ENCODE measurements around the gene FAM168A.

FAM168A gene

GRCh38 chr11:73597956-73598718 lies at the start of gene FAM168A:
TSS of gene FAM168A (minus strand) at chr11:73598112. CDS start at chr11:73468474, 129,638 bp downstream.
- Histone ChIP-seq H3K4me1 (ENCODE audit: insufficient read depth, low read length) (peaks cover 7% of the 10 kb centered on the region; the same call in 1 of the 2 replicates), H3K27me3 (ENCODE audit: insufficient read depth, low read length) (no peaks in the 10 kb centered on the region), H3K36me3 (ENCODE audit: insufficient read depth, low read depth, low read length) (no peaks in the 10 kb centered on the region), H3K27ac (ENCODE audit: low read length) (peak within 1 kb of the TSS; percentile 58), H3K4me3 (ENCODE audit: low read length) (peak within 1 kb of the TSS; percentile 78), H3K9ac (ENCODE audit: low read depth, low read length) (peak within 1 kb of the TSS; percentile 90), H3K9me3 (ENCODE audit: insufficient read depth, low read depth, low read length) (no peaks in the 10 kb centered on the region)

- Histone ChIP-seq H3K9me3 (ENCODE audit: insufficient read depth, low read depth, low read length) (no peaks in the 10 kb centered on the region), H3K36me3 (ENCODE audit: insufficient read depth, low read depth, low read length) (no peaks in the 10 kb centered on the region), H3K4me1 (ENCODE audit: insufficient read depth, low read length) (peaks cover 10% of the 10 kb centered on the region; the same call in 1 of the 2 replicates), H3K27me3 (ENCODE audit: insufficient read depth, low read length) (peaks cover 9% of the 10 kb centered on the region; the same call in 1 of the 2 replicates), H3K27ac (ENCODE audit: low read length) (no peak overlapping the region), H3K9ac (ENCODE audit: low read depth, low read length) (peak overlapping the region; percentile 27; the same call in 1 of the 2 replicates), H3K4me3 (ENCODE audit: low read length) (peak overlapping the region; percentile 72)
Measured at GRCh38 chr11:73647459-73648100, 49.7 kb upstream of the FAM168A start.

GRCh38 chr11:73645972-73646631 lies 48.2 kb upstream of the FAM168A start, which contains the start of gene PLEKHB1:
TSS of gene PLEKHB1 (plus strand) at chr11:73646581. CDS start at chr11:73646609, 28 bp downstream.
- peak within 1 kb of the TSS; percentile 82; the same call in 1 of the 2 replicates for H3K9ac ChIP-seq (ENCODE audit: low read depth, low read length)
- peaks cover 9% of the 10 kb centered on the region for H3K27me3 ChIP-seq (ENCODE audit: insufficient read depth, low read length)
- peaks cover 10% of the 10 kb centered on the region; the same call in 1 of the 2 replicates for H3K4me1 ChIP-seq (ENCODE audit: insufficient read depth, low read length)
- H3K27ac ChIP-seq (ENCODE audit: low read length): peak within 1 kb of the TSS; percentile 52
- peak within 1 kb of the TSS; percentile 90 for H3K4me3 ChIP-seq (ENCODE audit: low read length)
- H3K9me3 ChIP-seq (ENCODE audit: insufficient read depth, low read depth, low read length): no peaks in the 10 kb centered on the region
- H3K36me3 ChIP-seq (ENCODE audit: insufficient read depth, low read depth, low read length): no peaks in the 10 kb centered on the region

- H3K4me1 ChIP-seq (ENCODE audit: insufficient read depth, low read length): peaks cover 10% of the 10 kb centered on the region; the same call in 1 of the 2 replicates
- H3K27ac ChIP-seq (ENCODE audit: low read length): peak overlapping the region; percentile 52
- no peaks in the 10 kb centered on the region for H3K36me3 ChIP-seq (ENCODE audit: insufficient read depth, low read depth, low read length)
- H3K9me3 ChIP-seq (ENCODE audit: insufficient read depth, low read depth, low read length): no peaks in the 10 kb centered on the region
- peak overlapping the region; percentile 90 for H3K4me3 ChIP-seq (ENCODE audit: low read length)
- peaks cover 9% of the 10 kb centered on the region for H3K27me3 ChIP-seq (ENCODE audit: insufficient read depth, low read length)
- H3K9ac ChIP-seq (ENCODE audit: low read depth, low read length): peak overlapping the region; percentile 82; the same call in 1 of the 2 replicates
Measured at GRCh38 chr11:73645121-73645969, 47.4 kb upstream of the FAM168A start.

- Histone ChIP-seq H3K9ac (ENCODE audit: low read depth, low read length) (no peak overlapping the region), H3K27ac (ENCODE audit: low read length) (no peak overlapping the region), H3K4me1 (ENCODE audit: insufficient read depth, low read length) (peaks cover 5% of the 10 kb centered on the region; the same call in 1 of the 2 replicates), H3K9me3 (ENCODE audit: insufficient read depth, low read depth, low read length) (no peaks in the 10 kb centered on the region), H3K36me3 (ENCODE audit: insufficient read depth, low read depth, low read length) (no peaks in the 10 kb centered on the region), H3K4me3 (ENCODE audit: low read length) (no peak overlapping the region), H3K27me3 (ENCODE audit: insufficient read depth, low read length) (peaks cover 9% of the 10 kb centered on the region)
Measured at GRCh38 chr11:73641668-73642067, 43.8 kb upstream of the FAM168A start.

GRCh38 chr11:73640592-73640991 lies 42.7 kb upstream of the FAM168A start:
- Histone ChIP-seq H3K27ac (ENCODE audit: low read length) (no peak overlapping the region), H3K4me3 (ENCODE audit: low read length) (no peak overlapping the region), H3K4me1 (ENCODE audit: insufficient read depth, low read length) (0 out of 2 replicates have a peak, but pooled peaks cover 2% of the 10 kb centered on the region), H3K36me3 (ENCODE audit: insufficient read depth, low read depth, low read length) (no peaks in the 10 kb centered on the region), H3K9me3 (ENCODE audit: insufficient read depth, low read depth, low read length) (no peaks in the 10 kb centered on the region), H3K27me3 (ENCODE audit: insufficient read depth, low read length) (peaks cover 7% of the 10 kb centered on the region), H3K9ac (ENCODE audit: low read depth, low read length) (no peak overlapping the region)

GRCh38 chr11:73637012-73637411 lies 39.1 kb upstream of the FAM168A start:
- no peaks in the 10 kb centered on the region for H3K36me3 ChIP-seq (ENCODE audit: insufficient read depth, low read depth, low read length)
- H3K9ac ChIP-seq (ENCODE audit: low read depth, low read length): no peak overlapping the region
- no peaks in the 10 kb centered on the region; the same call in 1 of the 2 replicates for H3K27me3 ChIP-seq (ENCODE audit: insufficient read depth, low read length)
- H3K9me3 ChIP-seq (ENCODE audit: insufficient read depth, low read depth, low read length): no peaks in the 10 kb centered on the region
- no peak overlapping the region for H3K4me3 ChIP-seq (ENCODE audit: low read length)
- H3K27ac ChIP-seq (ENCODE audit: low read length): no peak overlapping the region
- H3K4me1 ChIP-seq (ENCODE audit: insufficient read depth, low read length): peaks cover 5% of the 10 kb centered on the region; the same call in 1 of the 2 replicates

- no peak overlapping the region for H3K9ac ChIP-seq (ENCODE audit: low read depth, low read length)
- no peaks in the 10 kb centered on the region for H3K9me3 ChIP-seq (ENCODE audit: insufficient read depth, low read depth, low read length)
- peaks cover 5% of the 10 kb centered on the region; the same call in 1 of the 2 replicates for H3K4me1 ChIP-seq (ENCODE audit: insufficient read depth, low read length)
- H3K36me3 ChIP-seq (ENCODE audit: insufficient read depth, low read depth, low read length): no peaks in the 10 kb centered on the region
- H3K27ac ChIP-seq (ENCODE audit: low read length): no peak overlapping the region
- peaks cover 4% of the 10 kb centered on the region for H3K27me3 ChIP-seq (ENCODE audit: insufficient read depth, low read length)
- H3K4me3 ChIP-seq (ENCODE audit: low read length): no peak overlapping the region
Measured at GRCh38 chr11:73636249-73636648, 38.3 kb upstream of the FAM168A start.

- no peaks in the 10 kb centered on the region for H3K9me3 ChIP-seq (ENCODE audit: insufficient read depth, low read depth, low read length)
- H3K4me1 ChIP-seq (ENCODE audit: insufficient read depth, low read length): peaks cover 5% of the 10 kb centered on the region; the same call in 1 of the 2 replicates
- no peak overlapping the region for H3K4me3 ChIP-seq (ENCODE audit: low read length)
- no peak overlapping the region for H3K27ac ChIP-seq (ENCODE audit: low read length)
- no peaks in the 10 kb centered on the region for H3K36me3 ChIP-seq (ENCODE audit: insufficient read depth, low read depth, low read length)
- H3K27me3 ChIP-seq (ENCODE audit: insufficient read depth, low read length): peaks cover 7% of the 10 kb centered on the region; the same call in 1 of the 2 replicates
- no peak overlapping the region for H3K9ac ChIP-seq (ENCODE audit: low read depth, low read length)
Measured at GRCh38 chr11:73635721-73636120, 37.8 kb upstream of the FAM168A start.

GRCh38 chr11:73633999-73634398 lies 36.1 kb upstream of the FAM168A start:
- H3K4me1 ChIP-seq (ENCODE audit: insufficient read depth, low read length): peaks cover 11% of the 10 kb centered on the region; the same call in 1 of the 2 replicates
- no peak overlapping the region for H3K9ac ChIP-seq (ENCODE audit: low read depth, low read length)
- H3K36me3 ChIP-seq (ENCODE audit: insufficient read depth, low read depth, low read length): no peaks in the 10 kb centered on the region
- H3K4me3 ChIP-seq (ENCODE audit: low read length): no peak overlapping the region
- no peaks in the 10 kb centered on the region for H3K9me3 ChIP-seq (ENCODE audit: insufficient read depth, low read depth, low read length)
- no peak overlapping the region for H3K27ac ChIP-seq (ENCODE audit: low read length)
- H3K27me3 ChIP-seq (ENCODE audit: insufficient read depth, low read length): peaks cover 24% of the 10 kb centered on the region; the same call in 1 of the 2 replicates
